G401.6 (cell line): Measurements from ENCODE around the gene CFAP97.
"Not testable (repeated sequence)": the region's sequence is repeated elsewhere in the genome, so short reads cannot be mapped to it uniquely, and the experiment has no call there.

Source experiments
- FAIRE-seq: peaks from 2 replicates; lab custom pipeline; 2012; peaks lifted over from hg19 to GRCh38; lab: Jason Lieb, UNC

CFAP97 gene

GRCh38 chr4:185198189-185198588 is 5.6 kb downstream of the CFAP97 start:
- not testable (repeated sequence) for FAIRE-seq

- no peak for FAIRE-seq
Observed at GRCh38 chr4:185196437-185196836, 7.4 kb downstream of the CFAP97 start.

- no peak for FAIRE-seq
Observed at GRCh38 chr4:185194924-185195888, 8.6 kb downstream of the CFAP97 start.

GRCh38 chr4:185192059-185192458 is 11.7 kb downstream of the CFAP97 start:
- FAIRE-seq = no peak

DNA sequence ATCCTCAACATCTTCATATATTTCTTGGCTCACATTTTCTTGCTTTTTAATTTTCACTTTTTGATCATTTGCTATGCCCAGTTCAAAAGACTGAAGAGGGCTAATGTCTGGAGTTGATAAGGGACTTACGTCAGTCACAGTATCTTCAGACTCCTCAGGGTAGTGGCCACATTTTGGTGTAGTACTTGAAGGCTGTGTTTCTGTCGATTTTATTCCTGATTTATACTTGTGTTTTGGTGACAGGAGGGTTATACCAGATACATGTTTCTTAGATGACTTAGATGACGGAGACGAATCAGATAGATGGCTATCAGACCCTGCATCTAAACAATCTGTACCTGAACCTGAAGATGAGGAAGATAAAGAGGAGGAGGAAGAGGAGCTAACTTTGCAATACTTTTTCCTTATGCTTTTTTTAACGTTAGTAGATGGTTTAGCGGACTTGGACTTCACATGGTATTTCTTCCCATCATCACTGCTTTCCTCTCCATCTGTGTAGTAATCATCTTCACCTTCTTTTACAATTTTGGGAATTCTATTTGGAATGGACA is 13.4 kb downstream of the CFAP97 start:
- FAIRE-seq = no peak

GRCh38 chr4:185189606-185190305 is 14.0 kb downstream of the CFAP97 start:
- peak; percentile 88 for FAIRE-seq

GRCh38 chr4:185186769-185187168 is 17.0 kb downstream of the CFAP97 start:
- no peak for FAIRE-seq

DNA sequence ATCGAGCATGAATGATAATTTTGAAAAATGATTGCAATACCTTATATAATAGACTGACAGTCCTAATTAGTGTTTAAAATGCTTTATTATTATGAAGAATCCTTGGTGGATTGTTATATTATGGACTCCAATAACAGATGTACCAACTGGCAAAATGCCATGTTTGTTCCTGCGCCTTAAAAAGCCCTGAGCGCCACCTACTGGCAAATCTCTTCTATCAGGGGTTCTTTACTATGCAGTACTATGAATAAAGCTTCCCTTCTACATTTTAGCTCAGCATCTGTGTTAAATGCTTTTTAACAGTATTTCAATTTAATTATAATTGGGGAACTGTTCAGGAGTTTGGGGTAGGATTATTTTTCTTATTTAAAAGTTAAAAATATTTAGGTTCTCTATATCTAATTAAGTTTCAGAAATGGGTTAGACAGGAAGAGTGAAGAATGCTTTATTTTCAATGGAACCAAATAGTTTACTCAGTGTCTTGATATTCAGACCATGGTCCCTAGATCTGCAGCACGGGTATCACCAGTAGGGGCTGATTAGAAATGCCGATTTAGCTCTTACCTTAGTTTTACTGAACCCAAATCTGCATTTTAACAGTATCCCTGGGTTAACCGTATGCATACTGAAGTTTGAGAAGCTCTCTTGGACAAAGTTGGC is 20.0 kb downstream of the CFAP97 start:
- peak; percentile 96 for FAIRE-seq

DNA sequence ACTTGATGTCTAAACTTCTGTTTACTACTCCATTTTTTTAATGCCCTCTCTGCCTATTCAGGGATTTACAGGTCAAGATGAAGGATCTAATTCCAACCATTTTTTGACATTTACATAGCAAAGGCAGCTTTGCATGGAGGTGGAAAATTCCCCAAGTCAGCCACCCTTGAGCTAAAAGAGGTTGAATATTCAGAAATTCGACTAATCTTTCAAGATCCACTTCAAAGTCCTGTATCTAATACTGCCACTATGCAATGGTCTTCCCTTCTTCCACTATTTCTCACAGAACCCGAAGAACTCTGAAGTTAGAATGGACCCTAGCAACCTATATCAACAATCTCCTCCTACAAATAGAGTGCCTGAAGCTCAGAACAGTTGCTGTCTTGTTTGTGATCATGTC is 21.6 kb downstream of the CFAP97 start:
- FAIRE-seq = no peak

DNA sequence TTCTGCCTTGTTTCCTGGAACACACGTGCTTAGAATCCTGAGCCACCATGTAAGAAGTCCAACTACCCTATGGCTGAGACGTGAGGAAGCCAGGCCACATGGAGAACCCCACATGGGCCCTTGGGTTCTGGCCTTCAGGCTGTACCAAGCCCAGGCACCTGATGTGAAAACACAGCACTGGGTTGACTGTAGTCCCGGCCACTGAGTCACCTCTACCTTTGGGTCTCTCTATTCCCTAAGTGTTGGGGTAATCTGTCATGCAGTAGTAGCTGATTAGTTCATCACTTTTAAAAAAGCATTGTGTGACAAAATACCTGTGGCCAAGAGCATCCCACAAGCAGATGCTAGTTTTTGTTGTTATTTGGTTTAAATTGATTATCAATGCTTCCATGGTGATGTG is 24.3 kb downstream of the CFAP97 start:
- no peak for FAIRE-seq

GRCh38 chr4:185171373-185172071 is 32.3 kb downstream of the CFAP97 start:
- no peak for FAIRE-seq

GRCh38 chr4:185167234-185167633 is 36.6 kb downstream of the CFAP97 start:
- FAIRE-seq = no peak

- FAIRE-seq = no peak
Observed at GRCh38 chr4:185165605-185166063, 38.2 kb downstream of the CFAP97 start.

DNA sequence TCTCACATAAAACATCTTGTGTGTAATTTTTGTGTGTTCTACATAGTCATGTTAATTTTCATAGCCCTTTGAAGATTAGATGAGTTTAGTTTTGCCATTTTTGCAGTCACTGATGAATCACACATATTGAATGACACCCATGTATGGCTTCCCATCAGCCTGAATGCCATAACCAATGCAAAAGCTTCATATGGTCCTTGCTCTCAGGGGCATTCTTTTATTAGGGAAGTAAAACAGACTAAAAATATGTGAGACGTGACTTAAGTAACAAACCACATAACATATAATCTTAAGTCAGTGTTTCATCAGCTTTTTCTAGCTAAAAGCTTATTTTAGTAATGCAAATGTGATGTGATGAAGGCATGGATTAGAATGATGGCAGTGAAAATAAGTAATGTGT is 52.5 kb downstream of the CFAP97 start:
- no peak for FAIRE-seq

GRCh38 chr4:185149392-185149791 is 54.4 kb downstream of the CFAP97 start:
- FAIRE-seq = no peak

DNA sequence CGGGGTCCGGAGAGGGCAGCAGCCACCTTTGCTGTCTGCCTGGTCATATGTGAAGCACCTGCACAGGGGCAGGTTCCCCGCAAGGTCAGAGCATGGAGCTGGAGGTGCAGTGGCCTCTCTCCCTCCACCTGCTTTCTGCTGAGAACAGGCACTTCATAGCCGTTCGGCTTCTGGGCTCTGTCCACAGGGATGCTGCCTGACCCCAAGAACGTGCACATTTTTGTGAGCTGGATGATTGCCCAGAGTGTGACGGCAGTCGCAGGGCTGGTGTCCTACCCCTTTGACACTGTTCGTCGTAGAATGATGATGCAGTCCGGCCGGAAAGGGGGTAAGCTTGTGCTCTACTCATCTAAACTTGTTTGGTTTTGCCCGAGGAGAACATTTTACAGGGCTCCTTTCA is 58.2 kb downstream of the CFAP97 start:
- FAIRE-seq = no peak

GRCh38 chr4:185144601-185145240 is 59.1 kb downstream of the CFAP97 start:
- no peak for FAIRE-seq

DNA sequence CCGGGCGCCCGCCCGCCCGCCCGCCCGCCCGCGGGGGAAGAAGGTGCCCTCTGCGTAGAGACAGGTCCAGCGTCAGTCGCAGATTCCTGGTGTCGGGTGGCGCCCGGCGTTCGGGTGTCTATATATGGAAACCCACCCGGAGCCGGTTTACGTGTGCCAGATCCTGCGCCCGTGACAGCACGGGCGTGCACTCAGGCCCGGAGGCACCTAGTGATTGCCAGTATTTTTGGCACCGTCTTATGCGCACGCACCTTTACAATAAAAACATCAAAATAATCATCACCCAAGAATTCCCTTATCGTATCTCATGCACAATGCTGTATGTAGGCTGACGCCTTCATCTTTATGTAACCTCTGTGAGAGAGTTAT is 60.2 kb downstream of the CFAP97 start:
- FAIRE-seq = no peak

DNA sequence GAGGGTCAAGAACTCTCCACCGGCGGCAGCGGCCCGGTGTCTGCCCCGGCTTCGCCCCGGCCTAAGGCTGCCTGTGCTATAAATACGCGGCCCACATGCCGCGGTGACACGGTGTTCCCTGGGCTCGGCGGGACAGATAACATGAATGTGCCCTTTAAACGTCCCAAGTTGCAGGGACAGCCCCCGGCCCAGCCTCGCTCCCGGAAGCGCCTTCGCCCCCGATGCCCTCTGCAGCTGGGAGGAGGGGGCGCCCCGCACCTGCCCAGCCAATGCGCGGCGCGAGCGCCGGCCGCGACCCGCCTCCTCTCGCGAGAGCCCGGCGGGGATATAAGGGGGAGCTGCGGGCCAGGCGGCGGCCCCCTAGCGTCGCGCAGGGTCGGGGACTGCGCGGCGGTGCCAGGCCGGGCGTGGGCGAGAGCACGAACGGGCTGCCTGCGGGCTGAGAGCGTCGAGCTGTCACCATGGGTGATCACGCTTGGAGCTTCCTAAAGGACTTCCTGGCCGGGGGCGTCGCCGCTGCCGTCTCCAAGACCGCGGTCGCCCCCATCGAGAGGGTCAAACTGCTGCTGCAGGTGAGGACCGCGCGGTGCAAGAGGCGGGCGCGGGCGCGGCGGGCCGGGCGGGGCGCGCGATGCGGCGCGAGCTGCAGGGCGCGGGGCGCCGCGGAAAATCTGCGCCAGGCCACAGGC is 60.7 kb downstream of the CFAP97 start, which contains the start of gene SLC25A4:
Gene SLC25A4 (plus strand): TSS at position 355 of the 689 bp plus-strand sequence. CDS start 107 bp downstream, at position 462.
- no peak for FAIRE-seq

- no peak for FAIRE-seq
Observed at GRCh38 chr4:185142564-185142911, 61.3 kb downstream of the CFAP97 start.

DNA sequence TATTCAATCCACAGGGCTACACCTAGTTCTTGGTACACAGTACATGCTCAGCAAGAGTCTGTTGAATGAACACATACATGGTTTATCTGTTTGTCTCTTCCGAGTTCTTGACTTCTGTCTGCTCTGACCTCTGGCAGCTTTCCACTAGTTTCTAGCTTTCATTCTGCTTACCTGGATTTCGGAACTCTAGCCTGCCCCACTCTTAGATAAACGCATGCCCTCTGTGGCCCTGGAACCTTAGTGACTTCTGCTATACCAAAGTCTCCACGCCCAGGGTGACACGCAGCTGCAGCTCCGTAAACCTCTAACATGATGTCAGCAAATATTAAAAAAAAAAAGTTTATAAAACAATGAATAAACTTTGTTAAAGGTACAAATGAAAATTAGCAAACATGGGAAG is 62.0 kb downstream of the CFAP97 start:
- no peak for FAIRE-seq
